B cell (primary cell): ENCODE results near the gene DDIT4. TPM values are rescaled to one million over a fixed set of nuclear protein-coding genes. Genes with fewer than 3 reads are reported as not detected.
A peak's percentile ranks its signal among the peaks of the same experiment; 100 is the strongest.

ENCODE experiments used
- ATAC-seq: fragments of 200-7000 bp; cut with Tn5 transposase; one replicate; pipeline ENCODE4 v1.10.0; 2021; ENCODE audit warnings: low read depth, mild to moderate bottlenecking, moderate number of reproducible peaks, moderate library complexity
- CTCF ChIA-PET: fragments of 350-600 bp; sonication (Branson Sonifier 250); formaldehyde crosslinking; loops from one replicate; lab custom pipeline; 2021; ENCODE audit warnings: antibody characterized with exemption, inconsistent platforms; lab: Charles Lee
- POLR2A ChIA-PET: fragments of 350-600 bp; sonication (Branson Sonifier 250); formaldehyde crosslinking; loops from one replicate; lab custom pipeline; 2021; ENCODE audit warnings: antibody characterized with exemption; lab: Charles Lee
- DNase-seq: peaks from one replicate; pipeline ENCODE4 v3.0.0; 2013
- H2AFZ ChIP-seq: 2 replicates; pipeline ENCODE4 v1.6.1; 2012; ENCODE audit warnings: mild to moderate bottlenecking, low read depth, low read length; ENCODE audit not compliant: insufficient read depth, poor library complexity, severe bottlenecking
- H3K27ac ChIP-seq, 2 donors: 1 replicate in 1 of 2; 2 replicates in 1 of 2; pipeline ENCODE4 v1.5.1; 2012 to 2013; ENCODE audit warnings: low read length in 2 of 2, mild to moderate bottlenecking in 2 of 2, moderate library complexity in 1 of 2
- H3K27me3 ChIP-seq, 4 experiments: fragments of 200-600 bp in 1 of 4; sonication (generic) in 1 of 4; replicated peaks in 1 of 4; 1 replicate in 2 of 4; 2 replicates in 2 of 4; pipeline versions ENCODE4 v1.6.1 to v1.7.0; 2013 to 2016; ENCODE audit warnings: low read length in 3 of 4, mild to moderate bottlenecking in 2 of 4, mixed read lengths in 1 of 4, moderate library complexity in 1 of 4; ENCODE audit not compliant: insufficient read depth in 4 of 4, control insufficient read depth in 3 of 4; ENCODE audit errors: control extremely low read depth in 1 of 4
- H3K36me3 ChIP-seq, 2 experiments: replicated peaks in 1 of 2; 1 replicate in 1 of 2; 2 replicates in 1 of 2; pipeline versions ENCODE4 v1.6.1 to v1.7.1; 2013; ENCODE audit warnings: low read length in 1 of 2; ENCODE audit not compliant: insufficient read depth in 2 of 2, control insufficient read depth in 1 of 2; ENCODE audit errors: control extremely low read depth in 1 of 2, extremely low read depth in 1 of 2
- H3K4me1 ChIP-seq, 2 donors: fragments of 200-600 bp in 1 of 2; sonication (generic) in 1 of 2; 1 replicate in 1 of 2; 2 replicates in 1 of 2; pipeline versions ENCODE4 v1.5.1 to v1.6.1; 2013 to 2017; ENCODE audit warnings: low read length in 2 of 2; ENCODE audit not compliant: control insufficient read depth in 2 of 2, insufficient read depth in 2 of 2
- H3K4me2 ChIP-seq: replicated peaks from 2 replicates; pipeline ENCODE3; 2012; ENCODE audit warnings: mild to moderate bottlenecking, low read depth, low read length; ENCODE audit not compliant: poor library complexity, severe bottlenecking
- H3K4me3 ChIP-seq, 5 experiments: fragments of 200-600 bp in 1 of 5; sonication (generic) in 1 of 5; 1 replicate in 3 of 5; 2 replicates in 2 of 5; pipeline versions ENCODE4 v1.5.1 to v1.7.0; 2011 to 2016; ENCODE audit warnings: low read length in 4 of 5, mild to moderate bottlenecking in 4 of 5, low read depth in 2 of 5, control low read depth in 1 of 5, moderate library complexity in 1 of 5; ENCODE audit not compliant: insufficient read depth in 1 of 5; ENCODE audit errors: control extremely low read depth in 1 of 5, extremely low read depth in 1 of 5
- H3K79me2 ChIP-seq: fragments of 200-600 bp; sonication (generic); one replicate; pipeline ENCODE4 v1.6.0; 2016; ENCODE audit warnings: low read length; ENCODE audit not compliant: control insufficient read depth, insufficient read depth
- H3K9ac ChIP-seq: fragments of 200-600 bp; sonication (generic); 2 replicates; pipeline ENCODE4 v1.6.1; 2017; ENCODE audit warnings: mild to moderate bottlenecking, low read length, moderate library complexity
- H3K9me3 ChIP-seq, 3 donors: one replicate each; pipeline versions ENCODE4 v1.6.1 to v1.7.1; 2013; ENCODE audit warnings: low read length in 2 of 3; ENCODE audit not compliant: control insufficient read depth in 2 of 3, insufficient read depth in 1 of 3; ENCODE audit errors: control extremely low read depth in 1 of 3
- H4K20me1 ChIP-seq: 2 replicates; pipeline ENCODE4 v1.6.0; 2012; ENCODE audit warnings: mild to moderate bottlenecking, low read length; ENCODE audit not compliant: insufficient read depth, control insufficient read depth, poor library complexity, severe bottlenecking
- H3K27ac Mint-ChIP-seq: one replicate; pipeline ENCODE4 v1.8.0; 2021; ENCODE audit warnings: mixed read lengths
- H3K27me3 Mint-ChIP-seq: one replicate; pipeline ENCODE4 v1.8.0; 2021; ENCODE audit warnings: mixed read lengths
- H3K4me1 Mint-ChIP-seq: one replicate; pipeline ENCODE4 v1.8.0; 2021; ENCODE audit warnings: mixed read lengths
- H3K4me3 Mint-ChIP-seq: one replicate; pipeline ENCODE4 v1.8.0; 2021; ENCODE audit warnings: mixed read lengths
- H3K9me3 Mint-ChIP-seq: one replicate; pipeline ENCODE4 v1.8.0; 2022; ENCODE audit warnings: mixed read lengths; ENCODE audit not compliant: insufficient read depth
- CTCF ChIP-seq: fragments of 200-600 bp; IDR thresholded peaks from one replicate; pipeline ENCODE4 v1.8.0; 2022; ENCODE audit warnings: antibody characterized with exemption, mild to moderate bottlenecking
- WGBS: methylation state at CpG from one replicate; pipeline ENCODE4 v1.1.5; 2013; ENCODE audit warnings: missing lambda C conversion rate; ENCODE audit not compliant: insufficient coverage; 5-methylcytosine and 5-hydroxymethylcytosine counted together
- intact Hi-C: fragments of 100-400 bp; cut with micrococcal nuclease; formaldehyde crosslinking; loops from one replicate; pipeline ENCODE4 v1.10.0; 2022
- polyA plus RNA-seq: library from polyadenylated mRNA; depleted of rRNA; stranded (reverse); fragments of >200 nt; gene quantifications from 2 replicates; pipeline ENCODE4 v1.2.3, GENCODE V29; 2012
- total RNA-seq, 2 donors: library from RNA; stranded (reverse); fragments of 120-200 nt in 1 of 2; gene quantifications; 1 replicate in 1 of 2; 2 replicates in 1 of 2; pipeline versions ENCODE4 v1.2.3 to v1.2.4, GENCODE V29; 2013 to 2022

The DDIT4 gene
- total and polyA plus RNA-seq, 2 donors (not counting 1 experiment from before 2014, with no cell fraction given): 102 to 110 TPM

GRCh38 chr10:72259491-72260238 lies 14.1 kb upstream of the DDIT4 start:
- no peaks in the 10 kb centered on the region for H3K27me3 Mint-ChIP-seq
- H3K9me3 Mint-ChIP-seq: no peaks in the 10 kb centered on the region
- peak overlapping the region; percentile 89 for H3K27ac Mint-ChIP-seq
- H3K9ac ChIP-seq: peak overlapping the region; percentile 80
- intact Hi-C loops: loop anchor here (2.0 to 5.0 kb wide), 3 partner anchors 15 to 172 kb away; partner anchors contain the start of genes ANAPC16, ASCC1 and SPOCK2
- H4K20me1 ChIP-seq: no peaks in the 10 kb centered on the region
- peak overlapping the region; percentile 93 for H3K4me2 ChIP-seq
- peaks cover 59 to 78% of the 10 kb centered on the region in 2 donors for H3K4me1 ChIP-seq
- no peaks in the 10 kb centered on the region for H3K36me3 ChIP-seq
- H3K4me1 Mint-ChIP-seq: peaks cover 60% of the 10 kb centered on the region
- no peak for DNase-seq
- no peak for ATAC-seq
- CTCF ChIA-PET: interaction anchor here (0.6 to 8.3 kb wide), 10 partner anchors 10 to 77 kb away, joined by 3 to 48 read pairs (median 5); partner anchors contain the start of gene DDIT4
- POLR2A ChIA-PET: interaction anchor here (0.6 to 3.8 kb wide), 7 partner anchors 12 to 74 kb away, joined by 3 to 41 read pairs (median 5); partner anchors contain the start of gene DDIT4
- H2AFZ ChIP-seq: no peak overlapping the region
- H3K79me2 ChIP-seq: peaks cover 3% of the 10 kb centered on the region
- peak overlapping the region in 1 of 5 experiments; percentile 73 for H3K4me3 ChIP-seq
- H3K4me3 Mint-ChIP-seq: peak overlapping the region; percentile 94
- peak overlapping the region; percentile 47 to 67 for H3K27ac ChIP-seq
- no peaks in the 10 kb centered on the region for H3K9me3 ChIP-seq
- WGBS: 0% methylated on average over 1 of the region's 5 CpGs
- no peaks in the 10 kb centered on the region for H3K27me3 ChIP-seq
- no peak for TF ChIP-seq CTCF
